GM10248 (cell line): ENCODE data around the gene NGF.

Experiments used
- CTCF ChIA-PET: fragments of 300-600 bp; sonication (Branson Sonifier 250); formaldehyde crosslinking; extraction: SDS; loops from one replicate; lab custom pipeline; 2021; ENCODE audit warnings: antibody characterized with exemption; lab: Yijun Ruan, JAX
- POLR2A ChIA-PET: fragments of 350-650 bp; sonication (Branson Sonifier 250); formaldehyde crosslinking; extraction: SDS; loops from one replicate; lab custom pipeline; 2020; ENCODE audit warnings: antibody characterized with exemption; lab: Yijun Ruan, JAX
- DNase-seq: peaks from one replicate; pipeline ENCODE4 v3.0.0; 2012; ENCODE audit errors: extremely low spot score
- CTCF ChIP-seq: IDR thresholded peaks from 2 replicates; pipeline ENCODE4 v1.5.1; 2012; ENCODE audit warnings: mild to moderate bottlenecking, low read depth; ENCODE audit errors: extremely low read depth, missing control alignments, control extremely low read depth

Gene NGF

GRCh38 chr1:115289940-115290339 is 48.1 kb downstream of the NGF start:
- TF ChIP-seq CTCF: no peak
- CTCF ChIA-PET: interaction anchor here (0.8 to 1.3 kb wide), 2 partner anchors 14 to 119 kb away, joined by 3 read pairs; no protein-coding TSS in a partner anchor
- POLR2A ChIA-PET: no interaction called here
- no peak for DNase-seq

- DNase-seq: no peak
- TF ChIP-seq CTCF: no peak
- CTCF ChIA-PET: no interaction called here
- POLR2A ChIA-PET: no interaction called here
Measured at GRCh38 chr1:115288591-115289198, 49.4 kb downstream of the NGF start.

GRCh38 chr1:115286431-115287205 is 51.4 kb downstream of the NGF start:
- TF ChIP-seq CTCF: no peak
- ChIA-PET POLR2A (no interaction called here), CTCF (interaction anchor here (1.6 kb wide), 1 partner anchor 12 kb away, joined by 3 read pairs; no protein-coding TSS in a partner anchor)
- no peak for DNase-seq

- ChIA-PET CTCF (interaction anchor here (1.0 kb wide), 1 partner anchor 9 kb away, joined by 4 read pairs; no protein-coding TSS in a partner anchor), POLR2A (no interaction called here)
- no peak for TF ChIP-seq CTCF
- no peak for DNase-seq
Measured at GRCh38 chr1:115284209-115284608, 53.8 kb downstream of the NGF start.

- POLR2A ChIA-PET: no interaction called here
- TF ChIP-seq CTCF: no peak
- CTCF ChIA-PET: interaction anchor here (1.0 kb wide), 1 partner anchor 8 kb away, joined by 4 read pairs; no protein-coding TSS in a partner anchor
- no peak for DNase-seq
Measured at GRCh38 chr1:115283681-115284146, 54.3 kb downstream of the NGF start.

- POLR2A ChIA-PET: no interaction called here
- CTCF ChIA-PET: no interaction called here
- DNase-seq: no peak
- no peak for TF ChIP-seq CTCF
Measured at GRCh38 chr1:115283249-115283648, 54.8 kb downstream of the NGF start.
